Measurements from ENCODE around the gene ATRN. TPM values are rescaled to one million over a fixed set of nuclear protein-coding genes. Genes with fewer than 3 reads are reported as not detected.

The ATRN gene
- total RNA-seq, 1 donor from 2014 or later = 42.2 TPM

DNA sequence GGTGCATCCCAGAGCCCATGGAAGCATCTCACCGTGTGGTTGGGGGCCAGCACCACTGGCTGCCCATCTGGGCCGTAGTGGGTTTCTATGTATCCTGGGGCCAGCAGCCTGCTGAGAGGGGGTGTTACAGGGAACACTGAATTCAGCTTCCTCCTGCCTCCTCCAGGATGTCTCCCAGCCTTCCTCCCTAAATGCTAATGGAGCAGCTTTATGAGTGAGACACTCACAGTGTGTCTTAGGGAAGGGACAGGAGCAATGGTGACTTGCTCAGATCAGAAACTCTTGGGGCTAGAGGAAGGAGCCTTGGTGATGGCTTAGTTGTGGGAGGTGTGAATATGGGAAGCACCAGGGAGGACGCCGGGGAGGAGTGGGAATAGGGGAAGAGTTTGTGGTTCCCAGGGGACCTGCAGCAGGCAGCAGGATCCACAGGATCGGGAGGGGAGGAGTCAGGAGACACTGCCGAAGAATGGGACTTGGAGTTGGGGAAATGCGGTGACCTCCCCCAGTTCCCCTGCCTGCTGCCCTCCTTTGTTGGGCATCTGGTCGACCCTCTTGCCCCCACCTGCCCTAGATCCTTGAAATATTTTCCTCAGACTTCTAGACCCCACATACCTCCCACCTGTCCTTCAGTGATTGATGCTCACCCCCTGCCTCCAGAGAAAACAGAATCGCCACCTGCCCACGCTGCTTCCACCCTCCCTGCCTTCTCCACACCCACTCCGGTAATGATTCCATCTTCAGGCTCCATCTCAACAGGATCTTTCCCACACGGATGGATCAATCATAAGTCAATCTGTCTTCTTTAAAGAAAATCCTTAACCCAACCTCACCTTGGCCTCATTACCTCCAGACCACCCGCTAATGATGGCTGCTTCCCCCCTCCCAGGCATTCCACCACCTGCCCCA is 204.4 kb downstream of the ATRN start:
- DNase-seq (ENCODE audit: low spot score) = no peak

DNA sequence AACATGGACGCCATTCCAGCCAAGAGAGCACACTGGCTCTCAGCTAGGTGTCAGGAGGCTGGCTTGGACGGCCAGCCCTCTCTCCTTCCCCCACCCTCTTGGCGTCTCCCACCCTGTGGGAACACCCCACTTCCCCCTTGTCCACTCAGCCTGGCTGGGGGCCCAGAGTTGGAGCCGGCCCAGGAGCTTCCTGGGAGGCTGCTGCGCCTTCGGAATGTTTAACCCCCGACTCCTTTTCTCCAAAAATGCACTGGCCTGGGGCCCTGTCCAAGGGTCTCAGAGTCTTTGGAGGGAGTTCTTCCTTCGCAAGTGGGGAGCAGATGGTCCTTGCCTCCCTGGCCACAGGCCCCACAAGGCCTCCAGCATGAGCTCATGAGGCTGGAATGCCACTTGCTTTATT is 206.9 kb downstream of the ATRN start:
- DNase-seq (ENCODE audit: low spot score) = no peak

DNA sequence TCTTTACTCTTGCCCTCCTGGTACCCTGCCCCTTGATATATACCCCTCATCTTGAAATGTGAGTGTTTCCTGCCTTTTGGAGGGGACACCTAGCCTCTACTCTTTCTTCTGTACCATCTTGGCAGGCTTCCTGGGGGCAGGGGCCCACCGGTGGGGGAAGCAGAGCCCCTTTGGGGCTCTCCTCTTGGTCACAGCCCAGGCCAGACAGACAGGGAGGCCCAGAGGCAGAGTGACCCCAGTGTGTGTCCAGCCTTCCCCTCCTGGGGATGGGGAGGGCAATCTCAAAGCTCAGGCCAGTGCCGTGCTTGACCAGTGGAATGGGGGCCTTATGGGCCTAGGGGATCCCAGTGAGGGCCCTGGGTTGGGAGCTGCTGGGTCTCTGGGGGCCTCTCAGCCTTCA is 207.4 kb downstream of the ATRN start:
- no peak for DNase-seq (ENCODE audit: low spot score)

DNA sequence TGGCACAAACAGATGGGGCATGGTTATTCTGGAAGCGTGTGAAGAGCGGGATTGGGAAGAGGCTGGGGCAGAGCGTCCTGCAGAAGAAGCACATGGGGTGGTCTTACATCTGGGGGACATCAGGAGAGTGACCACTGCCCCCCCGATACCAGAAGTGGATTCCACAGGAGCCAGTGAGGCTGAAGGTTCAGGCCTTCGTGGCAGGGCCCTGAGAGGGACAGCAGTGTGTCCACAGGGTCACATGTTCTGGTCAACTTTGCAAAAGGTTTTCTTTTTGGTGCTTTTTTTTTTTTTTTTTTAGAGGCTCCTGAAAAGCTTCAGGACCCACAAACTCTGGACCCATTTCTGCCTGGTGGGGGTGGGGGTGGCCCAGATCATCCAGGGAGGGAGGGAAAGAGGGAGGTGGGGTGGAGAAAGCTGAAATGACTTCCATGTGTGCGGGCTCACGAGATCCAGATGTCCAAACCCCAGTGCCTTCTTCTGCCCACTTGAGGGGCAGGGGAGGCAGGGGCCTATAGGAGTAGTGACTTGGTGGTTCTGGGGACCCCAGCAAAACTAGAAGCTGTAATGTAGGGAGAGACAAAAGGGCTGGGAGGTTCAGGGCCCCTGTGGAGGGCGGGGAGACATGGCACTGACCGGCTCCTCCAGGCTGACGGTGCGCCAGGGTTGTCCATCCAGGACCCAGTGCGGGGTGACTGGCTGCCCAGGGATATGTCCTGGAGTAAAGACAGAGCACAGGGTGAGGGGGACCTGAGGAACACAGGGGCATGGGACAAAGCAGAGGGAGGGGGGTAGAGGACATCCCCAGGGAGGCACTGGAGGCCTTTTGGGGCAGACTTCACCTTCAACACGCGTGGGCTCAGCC is 208.3 kb downstream of the ATRN start:
- DNase-seq (ENCODE audit: low spot score) = no peak

DNA sequence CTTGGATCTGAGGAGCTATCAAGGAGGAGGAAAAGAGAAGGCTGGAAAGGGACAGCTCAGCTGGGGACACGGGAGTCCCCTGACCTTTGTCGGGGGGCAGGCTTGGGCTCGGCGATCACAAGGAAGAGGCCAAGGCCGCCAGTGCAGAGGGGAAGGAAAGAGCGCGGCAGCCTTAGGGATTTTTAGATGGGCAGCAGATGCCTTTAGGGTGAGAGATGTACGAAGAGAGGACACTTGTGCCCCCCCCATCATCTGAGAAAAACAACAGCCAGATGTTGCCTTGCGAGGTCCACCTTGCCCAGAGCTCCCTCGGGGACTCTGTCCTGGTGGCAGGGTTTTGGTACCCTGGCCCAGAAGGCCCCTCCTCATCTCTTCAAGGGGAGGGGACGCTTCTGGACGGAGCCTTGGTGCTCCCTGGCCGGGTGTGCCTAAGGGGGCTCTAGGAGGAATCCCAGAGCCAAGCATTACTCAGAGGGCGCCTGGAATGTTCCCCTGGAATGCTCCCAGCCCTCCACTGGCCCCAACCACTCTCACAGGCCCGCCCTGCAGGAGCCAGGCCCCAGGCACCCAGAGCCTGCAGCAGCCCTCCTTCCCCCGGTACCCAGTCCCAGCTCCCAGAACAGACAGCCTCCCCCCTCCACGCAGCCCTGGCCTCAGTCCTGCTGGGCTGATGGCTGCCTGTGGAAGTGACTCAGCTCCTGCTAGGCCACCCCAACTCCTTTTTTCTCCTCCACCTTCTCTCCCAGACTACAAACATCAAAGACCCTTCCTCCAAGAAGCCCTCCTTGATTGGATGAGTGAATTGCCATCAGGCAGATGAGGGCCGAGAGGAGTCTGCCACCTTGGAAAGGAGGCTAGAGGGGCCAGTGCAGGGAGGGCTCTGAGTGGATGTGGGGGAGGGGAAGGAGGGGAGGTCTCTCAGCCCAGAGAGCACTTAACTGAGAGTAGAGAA is 209.2 kb downstream of the ATRN start:
- no peak for DNase-seq (ENCODE audit: low spot score)

DNA sequence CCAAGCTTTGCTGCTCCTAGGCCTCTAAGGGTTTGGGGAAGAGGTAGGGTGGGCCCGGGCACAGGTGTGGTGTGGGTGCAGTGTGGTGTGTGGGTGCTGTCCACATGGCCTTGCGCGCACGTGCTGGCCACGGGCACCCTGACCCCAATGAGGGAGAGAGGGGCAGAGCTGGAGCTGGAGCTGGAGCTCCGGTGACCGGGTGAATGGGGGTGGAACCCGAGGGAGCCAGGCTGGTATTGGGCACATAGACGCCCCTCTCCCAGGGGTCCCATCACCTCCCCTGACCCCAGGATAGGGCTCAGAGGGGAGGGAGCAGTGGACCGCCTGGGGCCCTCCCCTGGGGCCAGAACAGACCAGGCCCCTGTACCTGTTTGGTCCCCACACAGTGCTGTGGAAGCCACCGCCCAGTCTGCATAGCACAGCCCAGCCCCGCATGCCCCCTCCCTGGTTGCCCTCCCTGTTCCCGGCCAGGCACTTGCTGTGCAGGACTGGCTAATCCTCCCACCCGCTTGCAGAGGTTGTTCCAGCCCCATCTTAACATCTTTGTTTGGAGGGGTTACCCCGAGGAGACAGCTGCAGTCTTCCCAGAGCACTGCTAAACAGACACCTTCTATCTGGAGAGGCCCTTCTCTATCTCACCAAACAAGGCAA is 210.0 kb downstream of the ATRN start:
- DNase-seq (ENCODE audit: low spot score) = no peak

DNA sequence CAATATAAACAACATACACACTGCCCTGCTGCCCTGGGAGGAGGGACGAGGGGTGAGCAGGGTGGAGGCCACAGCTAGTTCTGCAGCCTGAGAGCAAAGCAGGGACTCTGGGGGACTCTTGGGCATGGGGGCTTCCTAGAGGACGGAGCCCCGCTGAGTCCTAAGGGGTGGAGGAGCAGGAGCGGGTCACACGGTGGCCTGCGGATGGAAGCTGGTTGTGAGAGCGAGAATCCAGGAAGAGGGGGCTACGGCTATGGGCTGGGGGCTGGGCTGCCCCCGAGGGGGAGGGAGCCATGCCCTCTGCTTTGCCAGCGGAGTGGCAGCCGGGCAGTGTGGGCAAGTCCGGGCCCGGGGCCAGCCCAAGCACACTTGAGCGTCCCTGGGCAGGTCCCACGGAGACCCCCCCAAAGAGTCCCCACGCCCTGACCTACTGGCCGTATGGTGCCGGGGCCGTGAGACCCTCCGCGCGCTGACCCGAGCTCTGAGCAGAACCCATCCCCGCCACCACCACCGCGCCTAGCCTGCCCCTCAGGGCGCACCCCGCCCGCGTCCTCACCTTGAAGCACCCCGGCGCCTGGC is 210.6 kb downstream of the ATRN start:
- DNase-seq (ENCODE audit: low spot score) = no peak

DNA sequence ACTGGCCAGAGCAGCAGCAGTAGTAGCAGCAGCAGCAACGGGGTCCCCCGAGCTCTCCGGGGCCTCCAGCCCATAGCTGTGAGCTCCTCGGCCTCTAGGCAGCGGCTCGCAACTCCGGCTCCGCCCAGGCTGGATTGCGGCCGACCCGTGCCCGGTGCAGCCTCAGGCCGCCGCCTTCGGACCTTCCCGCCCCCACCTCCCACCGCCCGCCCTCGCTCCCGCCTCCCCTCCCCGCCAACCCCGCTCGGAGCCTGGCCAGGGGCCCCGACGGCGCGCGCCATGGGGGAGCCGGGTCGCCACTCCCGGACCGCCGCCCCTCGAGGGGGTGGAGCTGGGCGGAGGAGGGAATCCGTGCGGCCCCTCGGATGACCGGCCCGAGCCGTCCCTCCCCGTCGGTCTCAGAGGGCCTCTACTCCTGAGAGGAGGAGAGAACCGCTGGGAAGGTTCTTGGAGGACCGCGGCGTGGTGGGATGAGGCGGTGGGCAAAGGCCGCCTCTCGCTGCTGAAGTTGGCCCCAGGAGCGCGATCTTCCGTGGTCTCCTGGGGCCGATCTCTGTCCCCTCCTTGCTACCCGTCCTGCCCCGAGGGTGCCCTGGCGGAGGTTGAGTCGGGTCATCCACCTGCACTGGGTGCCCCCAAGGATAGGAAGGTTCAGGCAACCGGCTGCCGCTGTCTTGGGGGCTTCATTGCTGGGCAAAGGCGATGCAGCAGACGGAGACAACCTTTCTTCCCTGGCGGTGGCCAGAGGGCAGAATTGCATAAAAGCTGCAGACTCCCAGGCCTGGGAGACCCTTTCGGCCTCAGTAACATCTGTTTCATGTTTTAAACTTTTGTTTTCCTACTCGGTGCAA is 211.3 kb downstream of the ATRN start, which contains the start of gene ADAM33:
TSS of gene ADAM33 (minus strand) at position 80 of the 851 bp plus-strand sequence. CDS start at position 74, 6 bp downstream.
- DNase-seq (ENCODE audit: low spot score) = no peak

DNA sequence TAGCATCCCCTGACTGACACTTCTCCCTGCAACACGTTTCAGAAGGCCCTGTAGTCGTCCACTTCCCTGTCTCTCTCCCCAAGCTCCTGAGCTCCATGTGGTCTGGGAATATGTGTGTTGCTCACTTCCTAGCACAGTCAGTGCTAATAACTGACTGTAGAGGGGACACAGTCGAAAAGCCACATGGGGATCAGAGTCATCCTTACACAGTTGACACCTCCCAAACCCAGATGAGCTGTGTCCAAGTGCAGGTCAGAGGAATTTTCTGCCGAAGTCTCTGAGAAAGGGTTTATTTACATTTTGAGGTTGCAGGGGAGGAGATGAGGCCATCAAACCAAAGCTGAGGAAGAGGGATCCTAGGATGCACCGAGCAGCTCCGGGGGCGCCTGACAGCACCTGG is 214.5 kb downstream of the ATRN start:
- no peak for DNase-seq (ENCODE audit: low spot score)

DNA sequence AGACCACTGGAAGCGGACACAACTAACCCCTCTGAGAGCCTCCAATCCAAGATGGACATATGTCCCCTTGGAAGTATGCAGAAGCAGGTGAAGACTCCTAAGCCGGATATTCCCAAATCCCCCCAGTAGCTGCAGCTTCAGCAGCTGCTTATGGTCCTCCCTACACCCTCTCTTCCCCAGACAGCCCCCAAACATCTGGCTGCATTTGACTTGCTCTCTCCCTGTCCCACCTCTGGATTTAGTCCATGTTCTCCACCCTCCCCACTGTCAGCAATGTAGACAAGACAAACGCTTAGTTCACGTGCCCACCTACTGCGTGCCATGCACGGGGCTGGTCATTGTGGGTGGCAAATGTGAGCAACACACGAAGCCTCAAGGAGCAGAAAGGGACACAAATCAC is 215.6 kb downstream of the ATRN start:
- no peak for DNase-seq (ENCODE audit: low spot score)

DNA sequence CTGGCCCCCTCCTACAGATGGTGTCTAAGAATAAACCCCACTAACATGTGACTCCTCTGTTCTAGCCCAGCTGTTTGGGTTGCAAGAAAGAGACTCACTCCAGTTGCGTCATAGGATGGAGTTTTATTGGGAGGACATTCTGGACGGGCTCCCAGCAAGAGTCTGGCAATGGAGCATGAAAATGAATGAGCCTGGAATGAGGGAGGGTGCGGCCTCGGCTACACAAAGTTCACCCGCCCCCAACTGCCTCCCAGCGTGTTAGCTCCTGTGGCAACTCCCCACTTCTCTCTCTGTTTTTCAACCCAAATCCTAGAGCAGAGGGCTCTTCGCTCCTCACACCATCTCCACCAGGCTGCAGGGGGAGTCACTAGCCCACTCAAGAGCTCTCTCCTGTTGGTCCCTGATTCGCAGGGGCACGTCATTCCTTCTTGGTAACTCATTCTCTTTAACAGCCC is 216.1 kb downstream of the ATRN start:
- peak; percentile 86 for DNase-seq (ENCODE audit: low spot score)

DNA sequence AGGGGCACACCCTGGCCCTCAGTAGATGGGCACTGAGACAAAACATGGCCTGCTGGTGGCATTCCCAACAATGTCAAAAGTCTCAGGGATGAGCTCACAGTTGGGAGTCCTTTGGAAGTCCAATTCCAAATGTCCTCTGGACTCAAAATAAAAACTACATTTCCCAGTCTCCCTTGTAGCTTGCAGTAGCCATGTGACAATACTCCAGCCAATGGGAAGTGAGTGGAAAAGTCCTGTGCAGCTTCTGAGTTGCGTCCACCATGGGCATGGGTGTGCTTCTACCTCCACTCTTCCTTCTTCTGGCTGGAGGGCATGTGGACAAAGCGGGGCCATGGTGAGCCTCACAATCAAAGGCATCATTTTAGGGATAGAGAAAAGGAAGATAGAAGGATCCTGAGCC is 216.8 kb downstream of the ATRN start:
- no peak for DNase-seq (ENCODE audit: low spot score)

DNA sequence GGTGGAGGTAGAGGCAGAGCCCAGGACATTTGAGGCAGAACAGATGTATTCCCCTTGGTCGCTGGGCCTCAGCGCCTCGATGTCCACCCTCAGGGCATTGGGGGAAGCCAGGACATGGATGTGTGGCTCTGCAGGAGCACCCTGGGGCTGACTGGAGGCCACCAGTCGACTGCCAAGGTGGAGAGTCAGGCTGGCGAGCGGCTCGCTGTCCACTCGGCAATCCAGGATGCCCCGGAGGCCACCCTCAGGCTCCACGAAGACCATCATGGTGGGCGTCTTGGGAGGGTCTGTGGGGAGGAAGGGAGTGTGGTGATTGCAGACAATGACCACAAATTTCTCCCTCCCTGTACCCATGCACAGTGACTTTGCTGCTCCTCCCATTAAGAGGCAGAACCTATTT is 219.2 kb downstream of the ATRN start:
- no peak for DNase-seq (ENCODE audit: low spot score)

DNA sequence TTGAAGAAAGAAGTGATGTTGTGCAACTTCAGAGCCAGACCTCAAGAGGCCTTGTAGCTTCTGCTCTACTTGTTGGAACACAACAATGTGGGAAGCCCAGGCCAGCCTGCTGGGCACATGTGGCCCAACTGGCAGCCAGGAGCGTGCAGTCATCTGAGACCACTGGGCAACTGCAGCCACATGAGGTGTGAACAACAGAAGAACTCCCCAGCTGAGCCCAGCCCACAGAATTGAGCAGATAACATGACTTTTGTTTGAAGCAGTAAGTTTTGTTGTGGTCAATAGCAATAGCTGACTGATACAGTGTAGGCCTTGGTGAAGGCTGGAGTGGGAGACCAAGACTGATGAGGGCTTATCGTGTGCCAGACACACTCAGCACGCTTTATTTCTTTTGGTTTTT is 219.6 kb downstream of the ATRN start:
- no peak for DNase-seq (ENCODE audit: low spot score)

DNA sequence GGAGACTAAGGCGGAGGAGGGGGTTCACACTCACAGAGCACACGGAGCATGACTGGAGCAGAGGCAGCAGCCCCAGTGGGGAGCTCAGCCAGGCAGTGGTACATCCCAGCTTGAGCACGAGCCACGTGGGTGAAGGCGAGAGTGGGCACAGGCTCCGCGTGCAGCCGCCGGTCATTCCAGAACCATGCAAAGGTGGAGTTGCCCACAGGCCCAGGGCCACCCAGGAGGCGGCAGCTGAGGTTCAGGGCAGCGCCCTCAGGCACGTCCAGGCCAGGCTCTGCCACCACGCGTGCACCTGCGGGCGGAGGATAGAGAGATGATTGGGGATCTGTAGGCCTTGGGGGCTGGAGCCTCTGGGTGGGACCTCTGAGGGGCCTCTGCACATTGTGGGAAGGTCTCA is 220.5 kb downstream of the ATRN start:
- DNase-seq (ENCODE audit: low spot score) = no peak

DNA sequence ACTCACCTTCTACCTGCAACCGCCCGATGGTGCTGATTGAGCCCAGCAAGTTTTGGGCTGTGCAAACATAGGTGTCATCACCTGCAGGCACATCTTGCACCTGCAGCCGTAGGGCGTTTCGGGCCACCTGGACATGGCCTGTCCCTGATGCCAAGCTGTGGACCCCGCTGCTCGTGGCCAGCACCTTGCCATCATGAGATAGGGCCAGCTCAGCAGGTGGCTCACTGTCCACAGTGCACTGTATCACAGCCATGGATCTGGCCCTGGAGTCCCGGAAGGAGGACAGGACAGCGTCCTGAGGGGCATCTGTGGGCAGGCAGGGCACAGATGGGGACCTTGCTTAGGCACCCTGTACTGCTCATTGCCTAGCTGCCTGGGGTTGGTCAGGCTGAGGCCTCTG is 221.1 kb downstream of the ATRN start:
- no peak for DNase-seq (ENCODE audit: low spot score)

DNA sequence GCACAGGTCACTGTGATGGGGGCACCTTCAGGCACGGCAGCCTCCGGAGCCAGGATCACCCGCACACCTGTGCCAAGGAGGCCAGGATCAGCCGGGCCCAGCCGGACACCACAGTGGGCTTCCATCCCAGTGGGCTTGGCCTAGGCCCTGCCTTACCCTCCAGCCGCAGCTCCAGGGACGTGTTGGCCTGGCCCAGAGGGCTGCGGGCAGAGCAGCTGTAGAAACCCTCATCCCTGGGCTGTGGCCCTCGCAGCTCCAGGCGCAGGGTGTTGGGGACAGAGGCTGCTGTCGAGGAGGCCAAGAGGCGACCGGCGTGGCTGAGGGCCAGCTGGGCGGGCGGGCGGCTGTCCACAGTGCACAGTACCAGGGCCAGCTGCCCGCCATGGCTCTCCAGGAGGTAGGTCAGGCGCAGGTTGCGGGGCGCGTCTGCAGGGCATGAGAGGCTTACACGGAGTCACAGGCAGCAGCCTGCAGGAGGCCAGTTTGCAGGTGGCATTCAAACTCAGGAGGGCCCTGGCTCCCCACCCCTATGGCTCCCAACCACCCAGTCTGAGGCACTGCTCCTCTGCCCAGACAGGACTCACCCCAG is 222.0 kb downstream of the ATRN start:
- no peak for DNase-seq (ENCODE audit: low spot score)

DNA sequence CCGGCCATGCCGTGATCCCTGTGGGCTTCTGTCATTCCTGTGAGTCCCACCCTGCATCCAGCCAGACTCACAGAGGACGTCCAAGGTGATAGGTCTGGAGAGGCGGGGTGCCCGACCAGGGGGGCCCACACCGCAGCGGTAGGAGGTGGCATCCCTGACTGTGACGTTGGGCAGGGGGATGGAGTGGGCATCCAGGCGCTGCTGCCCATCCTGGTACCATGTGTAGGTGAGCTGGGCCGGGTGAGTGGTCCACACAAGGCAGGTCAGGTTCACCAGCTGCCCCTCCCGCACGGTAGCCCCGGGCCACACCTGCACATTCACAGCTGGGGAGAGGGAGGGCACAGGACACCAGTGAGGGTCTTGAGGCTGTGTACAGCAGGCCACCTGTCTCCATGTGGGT is 222.6 kb downstream of the ATRN start:
- DNase-seq (ENCODE audit: low spot score) = no peak

DNA sequence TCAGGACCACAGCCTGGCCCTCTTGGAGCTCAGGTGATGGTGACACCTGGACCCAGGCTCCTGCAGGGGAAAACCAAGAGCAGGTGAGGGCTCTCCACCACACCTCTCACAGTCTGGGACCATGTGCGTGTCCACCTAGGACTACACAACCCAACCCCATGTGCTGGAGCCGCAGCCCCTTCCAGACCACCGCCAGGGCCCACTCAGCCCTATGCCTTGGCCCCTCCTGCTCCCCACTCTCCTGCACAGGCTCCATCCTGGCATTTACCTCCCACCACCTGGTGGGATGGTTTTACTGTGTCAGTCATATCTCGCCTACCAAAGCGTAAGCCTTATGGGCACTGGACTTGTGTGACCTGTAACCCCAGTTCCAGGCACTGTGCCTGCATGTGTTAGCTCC is 224.0 kb downstream of the ATRN start:
- no peak for DNase-seq (ENCODE audit: low spot score)
